ENCODE data around the gene ASCC1.

ASCC1 gene

GRCh38 chr10:72220637-72221036 is 4.6 kb upstream of the ASCC1 start:
- Histone ChIP-seq H3K4me3 (ENCODE audit: low read length) (no peak overlapping the region), H2AFZ (ENCODE audit: low read length) (no peak overlapping the region), H3K36me3 (replicated peaks; ENCODE audit: insufficient read depth, low read length) (no peaks in the 10 kb centered on the region; the same call in 1 of the 2 replicates), H3K4me2 (ENCODE audit: low read depth, low read length) (no peak overlapping the region), H3K9me3 (replicated peaks; ENCODE audit: insufficient read depth, low read length) (no peaks in the 10 kb centered on the region), H3K27me3 (replicated peaks; ENCODE audit: insufficient read depth, low read length) (no peaks in the 10 kb centered on the region), H3K9ac (ENCODE audit: low read length) (no peak overlapping the region), H3F3A (ENCODE audit: insufficient read depth, low read length) (peaks cover 8% of the 10 kb centered on the region; the same call in 1 of the 2 replicates), H3K79me2 (ENCODE audit: low read length) (peaks cover 72% of the 10 kb centered on the region), H3K4me1 (ENCODE audit: low read length) (peaks cover 11% of the 10 kb centered on the region), H3K27ac (ENCODE audit: low read length) (no peak overlapping the region), H4K20me1 (ENCODE audit: insufficient read depth, low read length) (no peaks in the 10 kb centered on the region), H3K9me2 (replicated peaks; ENCODE audit: insufficient read depth, low read length) (no peaks in the 10 kb centered on the region)
- TF ChIP-seq CTCF (IDR thresholded peaks at IDR 0.05; ENCODE audit: low read length): no peak
- no peak for TF ChIP-seq EZH2phosphoT487 (IDR thresholded peaks at IDR 0.05; ENCODE audit: low read length)
- TF ChIP-seq EZH2 (optimal IDR thresholded peaks at IDR 0.05; ENCODE audit: low read depth, low read length): no peak
- DNase-seq: no peak

- no peak for DNase-seq
- no peak overlapping the region for H3K9ac ChIP-seq (ENCODE audit: low read length)
- peaks cover 71% of the 10 kb centered on the region for H3K79me2 ChIP-seq (ENCODE audit: low read length)
- H3K9me2 ChIP-seq (replicated peaks; ENCODE audit: insufficient read depth, low read length): no peaks in the 10 kb centered on the region
- peaks cover 11% of the 10 kb centered on the region for H3K4me1 ChIP-seq (ENCODE audit: low read length)
- no peak overlapping the region for H3K4me2 ChIP-seq (ENCODE audit: low read depth, low read length)
- H2AFZ ChIP-seq (ENCODE audit: low read length): no peak overlapping the region
- no peaks in the 10 kb centered on the region; the same call in 1 of the 2 replicates for H3K36me3 ChIP-seq (replicated peaks; ENCODE audit: insufficient read depth, low read length)
- no peaks in the 10 kb centered on the region for H3K9me3 ChIP-seq (replicated peaks; ENCODE audit: insufficient read depth, low read length)
- no peak overlapping the region for H3K4me3 ChIP-seq (ENCODE audit: low read length)
- peaks cover 11% of the 10 kb centered on the region; the same call in 1 of the 2 replicates for H3F3A ChIP-seq (ENCODE audit: insufficient read depth, low read length)
- H3K27ac ChIP-seq (ENCODE audit: low read length): no peak overlapping the region
- TF ChIP-seq EZH2phosphoT487 (IDR thresholded peaks at IDR 0.05; ENCODE audit: low read length) (no peak), EZH2 (optimal IDR thresholded peaks at IDR 0.05; ENCODE audit: low read depth, low read length) (no peak), CTCF (IDR thresholded peaks at IDR 0.05; ENCODE audit: low read length) (no peak)
- no peaks in the 10 kb centered on the region for H4K20me1 ChIP-seq (ENCODE audit: insufficient read depth, low read length)
- no peaks in the 10 kb centered on the region for H3K27me3 ChIP-seq (replicated peaks; ENCODE audit: insufficient read depth, low read length)
These were observed 3.2 kb upstream of the ASCC1 start for GRCh38 chr10:72219235-72219814.

- Histone ChIP-seq H3K9me3 (replicated peaks; ENCODE audit: insufficient read depth, low read length) (no peaks in the 10 kb centered on the region), H3K4me2 (ENCODE audit: low read depth, low read length) (no peak overlapping the region), H3K4me3 (ENCODE audit: low read length) (no peak overlapping the region), H3K9me2 (replicated peaks; ENCODE audit: insufficient read depth, low read length) (no peaks in the 10 kb centered on the region), H4K20me1 (ENCODE audit: insufficient read depth, low read length) (no peaks in the 10 kb centered on the region), H3K9ac (ENCODE audit: low read length) (no peak overlapping the region), H3K79me2 (ENCODE audit: low read length) (peaks cover 66% of the 10 kb centered on the region), H3K4me1 (ENCODE audit: low read length) (peaks cover 11% of the 10 kb centered on the region), H3K27ac (ENCODE audit: low read length) (no peak overlapping the region; the same call in 1 of the 2 replicates), H3K36me3 (replicated peaks; ENCODE audit: insufficient read depth, low read length) (no peaks in the 10 kb centered on the region; the same call in 1 of the 2 replicates), H3F3A (ENCODE audit: insufficient read depth, low read length) (peaks cover 11% of the 10 kb centered on the region; the same call in 1 of the 2 replicates), H2AFZ (ENCODE audit: low read length) (no peak overlapping the region), H3K27me3 (replicated peaks; ENCODE audit: insufficient read depth, low read length) (no peaks in the 10 kb centered on the region)
- DNase-seq: no peak
- TF ChIP-seq CTCF (IDR thresholded peaks at IDR 0.05; ENCODE audit: low read length) (no peak), EZH2phosphoT487 (IDR thresholded peaks at IDR 0.05; ENCODE audit: low read length) (no peak), EZH2 (optimal IDR thresholded peaks at IDR 0.05; ENCODE audit: low read depth, low read length) (no peak)
These were observed 2.6 kb upstream of the ASCC1 start for GRCh38 chr10:72218726-72219125.
